Testis (tissue), 2 donors: ENCODE data around the gene PAXX.

ENCODE experiments used
- POLR2A ChIP-seq: fragments of 450-650 bp; IDR thresholded peaks from one replicate; pipeline ENCODE4 v1.6.1; 2017; ENCODE audit warnings: antibody characterized with exemption, mild to moderate bottlenecking, moderate library complexity
- TF ChIP-seq, protein P1 (sequence below), 3 experiments: fragments of 450-650 bp in 2 of 3; fragments of 200-600 bp in 1 of 3; sonication (generic) in 1 of 3; IDR thresholded peaks; one replicate each; pipeline ENCODE4 v1.5.1; 2016 to 2019; ENCODE audit warnings: antibody characterized with exemption in 3 of 3, mild to moderate bottlenecking in 2 of 3, moderate library complexity in 1 of 3

- TF ChIP-seq POLR2A: no peak
- TF ChIP-seq, protein P1, sequence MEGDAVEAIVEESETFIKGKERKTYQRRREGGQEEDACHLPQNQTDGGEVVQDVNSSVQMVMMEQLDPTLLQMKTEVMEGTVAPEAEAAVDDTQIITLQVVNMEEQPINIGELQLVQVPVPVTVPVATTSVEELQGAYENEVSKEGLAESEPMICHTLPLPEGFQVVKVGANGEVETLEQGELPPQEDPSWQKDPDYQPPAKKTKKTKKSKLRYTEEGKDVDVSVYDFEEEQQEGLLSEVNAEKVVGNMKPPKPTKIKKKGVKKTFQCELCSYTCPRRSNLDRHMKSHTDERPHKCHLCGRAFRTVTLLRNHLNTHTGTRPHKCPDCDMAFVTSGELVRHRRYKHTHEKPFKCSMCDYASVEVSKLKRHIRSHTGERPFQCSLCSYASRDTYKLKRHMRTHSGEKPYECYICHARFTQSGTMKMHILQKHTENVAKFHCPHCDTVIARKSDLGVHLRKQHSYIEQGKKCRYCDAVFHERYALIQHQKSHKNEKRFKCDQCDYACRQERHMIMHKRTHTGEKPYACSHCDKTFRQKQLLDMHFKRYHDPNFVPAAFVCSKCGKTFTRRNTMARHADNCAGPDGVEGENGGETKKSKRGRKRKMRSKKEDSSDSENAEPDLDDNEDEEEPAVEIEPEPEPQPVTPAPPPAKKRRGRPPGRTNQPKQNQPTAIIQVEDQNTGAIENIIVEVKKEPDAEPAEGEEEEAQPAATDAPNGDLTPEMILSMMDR (IDR thresholded peaks at IDR 0.05): no peak
Measured at GRCh38 chr9:137034039-137034708, 42.0 kb downstream of the PAXX start.
